Measurements from ENCODE around the gene ZSCAN26.

The ZSCAN26 gene

GRCh38 chr6:28266962-28267694, at the start of gene ZSCAN26:
Gene ZSCAN26 (plus strand): TSS chr6:28267143. CDS start chr6:28271920, 4,777 bp downstream.
- peak; percentile 85 for DNase-seq

GRCh38 chr6:28217890-28218289, 49.1 kb upstream of the ZSCAN26 start:
- DNase-seq, result no peak

GRCh38 chr6:28218312-28219248, 48.4 kb upstream of the ZSCAN26 start:
- peak; percentile 44 for DNase-seq

GRCh38 chr6:28220257-28221133, 46.4 kb upstream of the ZSCAN26 start:
- DNase-seq, result no peak

GRCh38 chr6:28224131-28225055, 42.5 kb upstream of the ZSCAN26 start:
- no peak for DNase-seq

- peak; percentile 60 for DNase-seq
These were observed 41.7 kb upstream of the ZSCAN26 start, which contains the start of gene ZSCAN9 for GRCh38 chr6:28225056-28225834. Gene ZSCAN9 (plus strand): TSS chr6:28225275. CDS start chr6:28227085, 1,810 bp downstream.

GRCh38 chr6:28226460-28226859, 40.5 kb upstream of the ZSCAN26 start:
- DNase-seq, result no peak

- no peak for DNase-seq
These were observed 34.2 kb upstream of the ZSCAN26 start for GRCh38 chr6:28232785-28233184.

GRCh38 chr6:28235912-28236452, 31.0 kb upstream of the ZSCAN26 start:
- no peak for DNase-seq

- DNase-seq, result no peak
These were observed 27.3 kb upstream of the ZSCAN26 start for GRCh38 chr6:28239636-28240035.

GRCh38 chr6:28240471-28240870, 26.5 kb upstream of the ZSCAN26 start:
- DNase-seq, result no peak

GRCh38 chr6:28243946-28244345, 23.0 kb upstream of the ZSCAN26 start:
- no peak for DNase-seq

GRCh38 chr6:28245206-28245941, 21.6 kb upstream of the ZSCAN26 start:
- DNase-seq, result no peak

- no peak for DNase-seq
These were observed 18.0 kb upstream of the ZSCAN26 start for GRCh38 chr6:28248916-28249315.

- no peak for DNase-seq
These were observed 16.2 kb upstream of the ZSCAN26 start for GRCh38 chr6:28250747-28251146.

GRCh38 chr6:28251661-28252008, 15.3 kb upstream of the ZSCAN26 start:
- DNase-seq, result peak; percentile 54

GRCh38 chr6:28252009-28252975, 14.7 kb upstream of the ZSCAN26 start, which contains the start of gene ZKSCAN4:
Gene ZKSCAN4 (minus strand): TSS chr6:28252269. CDS start chr6:28251980, 289 bp downstream.
- peak; percentile 83 for DNase-seq

- peak; percentile 13 for DNase-seq
These were observed 12.8 kb upstream of the ZSCAN26 start for GRCh38 chr6:28254121-28254519.

All from activated CD4-positive, alpha-beta T cell treated with anti-CD3 and anti-CD28 coated beads, Interleukin-10, Interleukin-2, amounts not matched to agents 100 ng/mL and 50 ng/mL, durations not matched to agents 16 hours and 8 hours (primary cell).